ENCODE results near the gene MICAL2.

GRCh38 chr11:12274558-12275197 lies 164.3 kb downstream of the MICAL2 start:
- TF ChIP-seq, protein P1, sequence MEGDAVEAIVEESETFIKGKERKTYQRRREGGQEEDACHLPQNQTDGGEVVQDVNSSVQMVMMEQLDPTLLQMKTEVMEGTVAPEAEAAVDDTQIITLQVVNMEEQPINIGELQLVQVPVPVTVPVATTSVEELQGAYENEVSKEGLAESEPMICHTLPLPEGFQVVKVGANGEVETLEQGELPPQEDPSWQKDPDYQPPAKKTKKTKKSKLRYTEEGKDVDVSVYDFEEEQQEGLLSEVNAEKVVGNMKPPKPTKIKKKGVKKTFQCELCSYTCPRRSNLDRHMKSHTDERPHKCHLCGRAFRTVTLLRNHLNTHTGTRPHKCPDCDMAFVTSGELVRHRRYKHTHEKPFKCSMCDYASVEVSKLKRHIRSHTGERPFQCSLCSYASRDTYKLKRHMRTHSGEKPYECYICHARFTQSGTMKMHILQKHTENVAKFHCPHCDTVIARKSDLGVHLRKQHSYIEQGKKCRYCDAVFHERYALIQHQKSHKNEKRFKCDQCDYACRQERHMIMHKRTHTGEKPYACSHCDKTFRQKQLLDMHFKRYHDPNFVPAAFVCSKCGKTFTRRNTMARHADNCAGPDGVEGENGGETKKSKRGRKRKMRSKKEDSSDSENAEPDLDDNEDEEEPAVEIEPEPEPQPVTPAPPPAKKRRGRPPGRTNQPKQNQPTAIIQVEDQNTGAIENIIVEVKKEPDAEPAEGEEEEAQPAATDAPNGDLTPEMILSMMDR (IDR thresholded peaks at IDR 0.05 in 2 of 3, conservative IDR thresholded peaks at IDR 0.05 in 1 of 3; ENCODE audit: borderline replicate concordance in 1 of 3, insufficient read depth in 1 of 3, low read depth in 2 of 3, low read length in 2 of 3) = no peak
- TF ChIP-seq SP1 (IDR thresholded peaks at IDR 0.05; ENCODE audit: low read depth) (no peak), ZNF274 (IDR thresholded peaks at IDR 0.05; ENCODE audit: low read depth, low read length) (no peak), EZH2phosphoT487 (IDR thresholded peaks at IDR 0.05; ENCODE audit: borderline replicate concordance) (no peak), YY1 (IDR thresholded peaks at IDR 0.05; ENCODE audit: extremely low read depth, insufficient replicate concordance, low read depth, low read length) (no peak), POLR2A (IDR thresholded peaks at IDR 0.05; ENCODE audit: borderline replicate concordance, extremely low read depth, insufficient read depth, insufficient read length) (no peak), TCF7L2 (IDR thresholded peaks at IDR 0.05; ENCODE audit: borderline replicate concordance, extremely low read depth, insufficient read depth, insufficient read length) (no peak)
- TF ChIP-seq, protein P2, sequence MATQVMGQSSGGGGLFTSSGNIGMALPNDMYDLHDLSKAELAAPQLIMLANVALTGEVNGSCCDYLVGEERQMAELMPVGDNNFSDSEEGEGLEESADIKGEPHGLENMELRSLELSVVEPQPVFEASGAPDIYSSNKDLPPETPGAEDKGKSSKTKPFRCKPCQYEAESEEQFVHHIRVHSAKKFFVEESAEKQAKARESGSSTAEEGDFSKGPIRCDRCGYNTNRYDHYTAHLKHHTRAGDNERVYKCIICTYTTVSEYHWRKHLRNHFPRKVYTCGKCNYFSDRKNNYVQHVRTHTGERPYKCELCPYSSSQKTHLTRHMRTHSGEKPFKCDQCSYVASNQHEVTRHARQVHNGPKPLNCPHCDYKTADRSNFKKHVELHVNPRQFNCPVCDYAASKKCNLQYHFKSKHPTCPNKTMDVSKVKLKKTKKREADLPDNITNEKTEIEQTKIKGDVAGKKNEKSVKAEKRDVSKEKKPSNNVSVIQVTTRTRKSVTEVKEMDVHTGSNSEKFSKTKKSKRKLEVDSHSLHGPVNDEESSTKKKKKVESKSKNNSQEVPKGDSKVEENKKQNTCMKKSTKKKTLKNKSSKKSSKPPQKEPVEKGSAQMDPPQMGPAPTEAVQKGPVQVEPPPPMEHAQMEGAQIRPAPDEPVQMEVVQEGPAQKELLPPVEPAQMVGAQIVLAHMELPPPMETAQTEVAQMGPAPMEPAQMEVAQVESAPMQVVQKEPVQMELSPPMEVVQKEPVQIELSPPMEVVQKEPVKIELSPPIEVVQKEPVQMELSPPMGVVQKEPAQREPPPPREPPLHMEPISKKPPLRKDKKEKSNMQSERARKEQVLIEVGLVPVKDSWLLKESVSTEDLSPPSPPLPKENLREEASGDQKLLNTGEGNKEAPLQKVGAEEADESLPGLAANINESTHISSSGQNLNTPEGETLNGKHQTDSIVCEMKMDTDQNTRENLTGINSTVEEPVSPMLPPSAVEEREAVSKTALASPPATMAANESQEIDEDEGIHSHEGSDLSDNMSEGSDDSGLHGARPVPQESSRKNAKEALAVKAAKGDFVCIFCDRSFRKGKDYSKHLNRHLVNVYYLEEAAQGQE (IDR thresholded peaks at IDR 0.05; ENCODE audit: low read depth) = no peak
- TF ChIP-seq, protein P3, sequence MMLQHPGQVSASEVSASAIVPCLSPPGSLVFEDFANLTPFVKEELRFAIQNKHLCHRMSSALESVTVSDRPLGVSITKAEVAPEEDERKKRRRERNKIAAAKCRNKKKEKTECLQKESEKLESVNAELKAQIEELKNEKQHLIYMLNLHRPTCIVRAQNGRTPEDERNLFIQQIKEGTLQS (IDR thresholded peaks at IDR 0.05) = no peak

All from HCT116 (cell line).